ENCODE data around the gene SOWAHA. TPM values are rescaled to one million over a fixed set of nuclear protein-coding genes. Genes with fewer than 3 reads are reported as not detected.

Gene SOWAHA
- total RNA-seq, 1 experiment from 2014 or later: 0.39 TPM

DNA sequence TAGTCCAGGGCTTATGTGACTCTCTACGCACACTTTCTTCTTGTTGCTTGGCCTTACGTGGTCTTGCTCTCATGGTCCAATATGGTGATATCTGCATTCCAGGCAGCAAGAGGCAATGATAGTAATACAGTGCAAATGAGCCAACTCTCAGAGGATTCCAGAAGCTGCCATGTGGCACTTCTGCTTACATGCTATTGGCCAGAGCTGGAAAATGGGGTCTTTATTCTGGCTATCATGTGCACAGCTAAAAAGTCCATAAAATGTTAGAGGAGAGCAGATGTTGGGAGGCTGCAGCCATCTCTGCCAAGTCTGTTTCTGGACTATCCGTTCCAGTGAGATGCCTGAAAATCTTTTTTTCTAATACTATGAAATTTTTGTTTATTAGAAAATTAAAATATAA is 33.1 kb upstream of the SOWAHA start:
- no peaks in the 10 kb centered on the region for H4K20me1 ChIP-seq (ENCODE audit: insufficient read depth)
- peaks cover 13% of the 10 kb centered on the region for H3K79me2 ChIP-seq (ENCODE audit: insufficient read depth, low read length)
- H3K4me1 ChIP-seq (ENCODE audit: control insufficient read depth in 1 of 2, insufficient read depth in 2 of 2, low read length in 2 of 2): peaks cover 6 to 25% of the 10 kb centered on the region in 2 experiments
- no peak overlapping the region for H3K4me3 ChIP-seq (replicated peaks in 1 of 2; ENCODE audit: low read depth in 1 of 2, low read length in 2 of 2)
- H3K36me3 ChIP-seq (ENCODE audit: control insufficient read depth in 1 of 2, insufficient read depth in 2 of 2, low read length in 2 of 2): no peaks in the 10 kb centered on the region
- DNase-seq (ENCODE audit: low read depth, low spot score) (no peak), ATAC-seq (no peak)
- no TSS peak for BruUV-seq (replicated peaks)
- no peak overlapping the region for H2AFZ ChIP-seq (ENCODE audit: low read depth, low read length, poor library complexity, severe bottlenecking)
- no peaks in the 10 kb centered on the region for H3K9me2 ChIP-seq (ENCODE audit: insufficient read depth)
- no peak overlapping the region for H3K4me2 ChIP-seq (ENCODE audit: low read length)
- RAD21 ChIA-PET (ENCODE audit: low non-redundant PET in 1 of 2, low total read pairs in 2 of 2, uncharacterized antibody in 2 of 2, unreplicated experiment in 2 of 2): no interaction called here
- H3K9ac ChIP-seq (ENCODE audit: low read length): no peak overlapping the region
- TF ChIP-seq CEBPB (IDR thresholded peaks at IDR 0.05; ENCODE audit: low read depth) (no peak), SP1 (IDR thresholded peaks at IDR 0.05; ENCODE audit: low read depth) (no peak), POLR2A (IDR thresholded peaks at IDR 0.05; ENCODE audit: borderline replicate concordance, extremely low read depth, insufficient read depth, insufficient read length) (no peak), ZFX (IDR thresholded peaks at IDR 0.05) (no peak), ZNF274 (IDR thresholded peaks at IDR 0.05; ENCODE audit: low read depth, low read length) (no peak), ELF1 (IDR thresholded peaks at IDR 0.05; ENCODE audit: borderline replicate concordance, low read depth) (no peak), JUND (IDR thresholded peaks at IDR 0.05) (no peak), EZH2 (IDR thresholded peaks at IDR 0.05) (no peak)
- TF ChIP-seq, protein P1, sequence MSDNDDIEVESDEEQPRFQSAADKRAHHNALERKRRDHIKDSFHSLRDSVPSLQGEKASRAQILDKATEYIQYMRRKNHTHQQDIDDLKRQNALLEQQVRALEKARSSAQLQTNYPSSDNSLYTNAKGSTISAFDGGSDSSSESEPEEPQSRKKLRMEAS (IDR thresholded peaks at IDR 0.05): no peak
- TF ChIP-seq, protein P2, sequence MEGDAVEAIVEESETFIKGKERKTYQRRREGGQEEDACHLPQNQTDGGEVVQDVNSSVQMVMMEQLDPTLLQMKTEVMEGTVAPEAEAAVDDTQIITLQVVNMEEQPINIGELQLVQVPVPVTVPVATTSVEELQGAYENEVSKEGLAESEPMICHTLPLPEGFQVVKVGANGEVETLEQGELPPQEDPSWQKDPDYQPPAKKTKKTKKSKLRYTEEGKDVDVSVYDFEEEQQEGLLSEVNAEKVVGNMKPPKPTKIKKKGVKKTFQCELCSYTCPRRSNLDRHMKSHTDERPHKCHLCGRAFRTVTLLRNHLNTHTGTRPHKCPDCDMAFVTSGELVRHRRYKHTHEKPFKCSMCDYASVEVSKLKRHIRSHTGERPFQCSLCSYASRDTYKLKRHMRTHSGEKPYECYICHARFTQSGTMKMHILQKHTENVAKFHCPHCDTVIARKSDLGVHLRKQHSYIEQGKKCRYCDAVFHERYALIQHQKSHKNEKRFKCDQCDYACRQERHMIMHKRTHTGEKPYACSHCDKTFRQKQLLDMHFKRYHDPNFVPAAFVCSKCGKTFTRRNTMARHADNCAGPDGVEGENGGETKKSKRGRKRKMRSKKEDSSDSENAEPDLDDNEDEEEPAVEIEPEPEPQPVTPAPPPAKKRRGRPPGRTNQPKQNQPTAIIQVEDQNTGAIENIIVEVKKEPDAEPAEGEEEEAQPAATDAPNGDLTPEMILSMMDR (IDR thresholded peaks at IDR 0.05 in 2 of 3, conservative IDR thresholded peaks at IDR 0.05 in 1 of 3; ENCODE audit: borderline replicate concordance in 1 of 3, insufficient read depth in 1 of 3, low read depth in 2 of 3, low read length in 2 of 3): no peak
- TF ChIP-seq, protein P3, sequence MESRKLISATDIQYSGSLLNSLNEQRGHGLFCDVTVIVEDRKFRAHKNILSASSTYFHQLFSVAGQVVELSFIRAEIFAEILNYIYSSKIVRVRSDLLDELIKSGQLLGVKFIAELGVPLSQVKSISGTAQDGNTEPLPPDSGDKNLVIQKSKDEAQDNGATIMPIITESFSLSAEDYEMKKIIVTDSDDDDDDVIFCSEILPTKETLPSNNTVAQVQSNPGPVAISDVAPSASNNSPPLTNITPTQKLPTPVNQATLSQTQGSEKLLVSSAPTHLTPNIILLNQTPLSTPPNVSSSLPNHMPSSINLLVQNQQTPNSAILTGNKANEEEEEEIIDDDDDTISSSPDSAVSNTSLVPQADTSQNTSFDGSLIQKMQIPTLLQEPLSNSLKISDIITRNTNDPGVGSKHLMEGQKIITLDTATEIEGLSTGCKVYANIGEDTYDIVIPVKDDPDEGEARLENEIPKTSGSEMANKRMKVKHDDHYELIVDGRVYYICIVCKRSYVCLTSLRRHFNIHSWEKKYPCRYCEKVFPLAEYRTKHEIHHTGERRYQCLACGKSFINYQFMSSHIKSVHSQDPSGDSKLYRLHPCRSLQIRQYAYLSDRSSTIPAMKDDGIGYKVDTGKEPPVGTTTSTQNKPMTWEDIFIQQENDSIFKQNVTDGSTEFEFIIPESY (IDR thresholded peaks at IDR 0.05; ENCODE audit: extremely low read depth, insufficient replicate concordance, low read length): no peak
- TF ChIP-seq, protein P4, sequence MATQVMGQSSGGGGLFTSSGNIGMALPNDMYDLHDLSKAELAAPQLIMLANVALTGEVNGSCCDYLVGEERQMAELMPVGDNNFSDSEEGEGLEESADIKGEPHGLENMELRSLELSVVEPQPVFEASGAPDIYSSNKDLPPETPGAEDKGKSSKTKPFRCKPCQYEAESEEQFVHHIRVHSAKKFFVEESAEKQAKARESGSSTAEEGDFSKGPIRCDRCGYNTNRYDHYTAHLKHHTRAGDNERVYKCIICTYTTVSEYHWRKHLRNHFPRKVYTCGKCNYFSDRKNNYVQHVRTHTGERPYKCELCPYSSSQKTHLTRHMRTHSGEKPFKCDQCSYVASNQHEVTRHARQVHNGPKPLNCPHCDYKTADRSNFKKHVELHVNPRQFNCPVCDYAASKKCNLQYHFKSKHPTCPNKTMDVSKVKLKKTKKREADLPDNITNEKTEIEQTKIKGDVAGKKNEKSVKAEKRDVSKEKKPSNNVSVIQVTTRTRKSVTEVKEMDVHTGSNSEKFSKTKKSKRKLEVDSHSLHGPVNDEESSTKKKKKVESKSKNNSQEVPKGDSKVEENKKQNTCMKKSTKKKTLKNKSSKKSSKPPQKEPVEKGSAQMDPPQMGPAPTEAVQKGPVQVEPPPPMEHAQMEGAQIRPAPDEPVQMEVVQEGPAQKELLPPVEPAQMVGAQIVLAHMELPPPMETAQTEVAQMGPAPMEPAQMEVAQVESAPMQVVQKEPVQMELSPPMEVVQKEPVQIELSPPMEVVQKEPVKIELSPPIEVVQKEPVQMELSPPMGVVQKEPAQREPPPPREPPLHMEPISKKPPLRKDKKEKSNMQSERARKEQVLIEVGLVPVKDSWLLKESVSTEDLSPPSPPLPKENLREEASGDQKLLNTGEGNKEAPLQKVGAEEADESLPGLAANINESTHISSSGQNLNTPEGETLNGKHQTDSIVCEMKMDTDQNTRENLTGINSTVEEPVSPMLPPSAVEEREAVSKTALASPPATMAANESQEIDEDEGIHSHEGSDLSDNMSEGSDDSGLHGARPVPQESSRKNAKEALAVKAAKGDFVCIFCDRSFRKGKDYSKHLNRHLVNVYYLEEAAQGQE (IDR thresholded peaks at IDR 0.05; ENCODE audit: low read depth): no peak
- no peak overlapping the region for H3K27ac ChIP-seq (ENCODE audit: low read depth, low read length)
- POLR2A ChIA-PET: no interaction called here
- H3K9me3 ChIP-seq (ENCODE audit: control insufficient read depth in 1 of 2, insufficient read depth in 1 of 2, low read depth in 1 of 2, low read length in 2 of 2): no peaks in the 10 kb centered on the region
- intact Hi-C loops (cut with micrococcal nuclease): no loop called here
- H3K27me3 ChIP-seq (ENCODE audit: insufficient read depth, low read length): no peaks in the 10 kb centered on the region
- CTCF ChIA-PET: no interaction called here

Data from HCT116 (cell line).